H1 (cell line): ENCODE results near the gene GALNTL6. TPM values are rescaled to one million over a fixed set of nuclear protein-coding genes. Genes with fewer than 3 reads are reported as not detected.

Experiments used
- CTCF ChIA-PET: fragments of 300-600 bp; sonication (Branson Sonifier 250); formaldehyde crosslinking; loops from one replicate; lab custom pipeline; 2021; ENCODE audit not compliant: partially characterized antibody; lab: Charles Lee
- POLR2A ChIA-PET: fragments of 300-600 bp; sonication (Branson Sonifier 250); formaldehyde crosslinking; loops from one replicate; lab custom pipeline; 2021; ENCODE audit warnings: inconsistent platforms; ENCODE audit not compliant: partially characterized antibody; lab: Charles Lee
- DNase-seq, 2 experiments: peaks; one replicate each; pipeline versions ENCODE4 v3.0.0 to v3.0.0-alpha.2; 2010 to 2022; ENCODE audit warnings: low spot score in 2 of 2, low read depth in 1 of 2, mixed read lengths in 1 of 2
- FAIRE-seq: peaks from 2 replicates; lab custom pipeline; 2011; peaks lifted over from hg19 to GRCh38; lab: Jason Lieb, UNC
- H2AFZ ChIP-seq: 2 replicates; pipeline ENCODE4 v1.8.1; 2012; ENCODE audit warnings: low read length, inconsistent platforms
- H2AK5ac ChIP-seq: 2 replicates; pipeline ENCODE4 v1.6.1; 2013; ENCODE audit warnings: low read depth, low read length
- H2BK120ac ChIP-seq: replicated peaks from 2 replicates; pipeline ENCODE3; 2013; ENCODE audit warnings: low read depth, low read length, inconsistent platforms
- H2BK12ac ChIP-seq: 2 replicates; pipeline ENCODE4 v1.6.1; 2013; ENCODE audit warnings: low read depth, low read length
- H2BK15ac ChIP-seq: 2 replicates; pipeline ENCODE4 v1.6.1; 2013; ENCODE audit warnings: low read length
- H2BK20ac ChIP-seq: 2 replicates; pipeline ENCODE4 v1.6.1; 2013; ENCODE audit warnings: low read length
- H2BK5ac ChIP-seq: 2 replicates; pipeline ENCODE4 v1.6.1; 2013; ENCODE audit warnings: low read depth, low read length
- H3K14ac ChIP-seq: 2 replicates; pipeline ENCODE4 v1.6.1; 2013; ENCODE audit warnings: inconsistent platforms; ENCODE audit not compliant: insufficient read length
- H3K18ac ChIP-seq: 2 replicates; pipeline ENCODE4 v1.6.1; 2013; ENCODE audit warnings: low read length; ENCODE audit errors: extremely low read depth
- H3K23ac ChIP-seq: 2 replicates; pipeline ENCODE4 v1.6.1; 2013; ENCODE audit warnings: inconsistent platforms; ENCODE audit not compliant: insufficient read length
- H3K23me2 ChIP-seq: 2 replicates; pipeline ENCODE4 v1.6.1; 2013; ENCODE audit warnings: low read depth, low read length
- H3K27ac ChIP-seq: 2 replicates; pipeline ENCODE4 v1.6.1; 2011; ENCODE audit warnings: low read depth, low read length, inconsistent platforms
- H3K27me3 ChIP-seq, 4 experiments: replicated peaks in 1 of 4; 1 replicate in 1 of 4; 2 replicates in 3 of 4; pipeline versions ENCODE4 v1.6.1 to v1.8.1; 2011 to 2013; ENCODE audit warnings: low read length in 3 of 4, mild to moderate bottlenecking in 3 of 4, inconsistent platforms in 2 of 4, mixed read lengths in 2 of 4, moderate library complexity in 1 of 4; ENCODE audit not compliant: control insufficient read depth in 3 of 4, insufficient read depth in 3 of 4; ENCODE audit errors: extremely low read depth in 1 of 4
- H3K36me3 ChIP-seq, 4 experiments: 2 replicates each; pipeline versions ENCODE4 v1.6.1 to v1.8.1; 2011 to 2013; ENCODE audit warnings: mild to moderate bottlenecking in 4 of 4, low read length in 3 of 4, moderate library complexity in 2 of 4, control low read depth in 1 of 4, inconsistent platforms in 1 of 4; ENCODE audit not compliant: insufficient read depth in 4 of 4, control insufficient read depth in 2 of 4
- H3K4ac ChIP-seq: replicated peaks from 2 replicates; pipeline ENCODE3; 2013; ENCODE audit warnings: low read length, low read depth, mixed read lengths, inconsistent platforms; ENCODE audit not compliant: insufficient read length
- H3K4me1 ChIP-seq, 4 experiments: replicated peaks in 1 of 4; 1 replicate in 1 of 4; 2 replicates in 3 of 4; pipeline versions ENCODE4 v1.6.1 to v1.8.1; 2011 to 2013; ENCODE audit warnings: low read length in 3 of 4, inconsistent platforms in 2 of 4, mixed read lengths in 1 of 4; ENCODE audit not compliant: insufficient read depth in 4 of 4, control insufficient read depth in 3 of 4
- H3K4me2 ChIP-seq, 2 experiments: 2 replicates each; pipeline versions ENCODE4 v1.6.1 to v1.8.1; 2011 to 2013; ENCODE audit warnings: low read depth in 2 of 2, low read length in 2 of 2, control low read depth in 1 of 2, inconsistent platforms in 1 of 2, mild to moderate bottlenecking in 1 of 2; ENCODE audit not compliant: insufficient read depth in 1 of 2
- H3K4me3 ChIP-seq, 4 experiments: fragments of 200-600, 300-600 bp in 1 of 4; sonication (generic), shearing (Covaris generic), sonication (Bioruptor Twin) in 1 of 4; 2 replicates each; pipeline versions ENCODE4 v1.5.1 to v1.8.1; 2011 to 2016; ENCODE audit warnings: low read length in 4 of 4, low read depth in 3 of 4, control low read depth in 2 of 4, inconsistent platforms in 2 of 4, mild to moderate bottlenecking in 2 of 4, mixed read lengths in 1 of 4, moderate library complexity in 1 of 4; ENCODE audit not compliant: insufficient read depth in 2 of 4; ENCODE audit errors: extremely low read depth in 1 of 4
- H3K56ac ChIP-seq: replicated peaks from 2 replicates; pipeline ENCODE3; 2013; ENCODE audit warnings: low read depth, mild to moderate bottlenecking, mixed read lengths, low read length, inconsistent platforms; ENCODE audit not compliant: insufficient read length
- H3K79me1 ChIP-seq: 2 replicates; pipeline ENCODE4 v1.6.1; 2013; ENCODE audit warnings: low read depth, low read length, control low read depth
- H3K79me2 ChIP-seq, 2 experiments: 2 replicates each; pipeline versions ENCODE4 v1.6.1 to v1.8.1; 2012 to 2013; ENCODE audit warnings: low read length in 2 of 2, mild to moderate bottlenecking in 2 of 2, inconsistent platforms in 1 of 2; ENCODE audit not compliant: insufficient read depth in 2 of 2, control insufficient read depth in 1 of 2
- H3K9ac ChIP-seq, 4 experiments: replicated peaks in 1 of 4; 1 replicate in 1 of 4; 2 replicates in 3 of 4; pipeline versions ENCODE4 v1.6.1 to v1.8.1; 2011 to 2013; ENCODE audit warnings: low read depth in 3 of 4, low read length in 3 of 4, control low read depth in 2 of 4, mild to moderate bottlenecking in 2 of 4, moderate library complexity in 2 of 4, inconsistent platforms in 1 of 4; ENCODE audit errors: extremely low read depth in 1 of 4
- H3K9me3 ChIP-seq, 2 experiments: 2 replicates each; pipeline versions ENCODE4 v1.6.1 to v1.8.1; 2012 to 2013; ENCODE audit warnings: mild to moderate bottlenecking in 2 of 2, moderate library complexity in 2 of 2, control low read depth in 1 of 2, inconsistent platforms in 1 of 2, low read depth in 1 of 2, low read length in 1 of 2, mixed read lengths in 1 of 2; ENCODE audit not compliant: insufficient read depth in 2 of 2
- H4K20me1 ChIP-seq, 2 experiments: replicated peaks in 1 of 2; 2 replicates each; pipeline versions ENCODE3 to v1.8.1; 2011 to 2013; ENCODE audit warnings: inconsistent platforms in 2 of 2, low read length in 2 of 2, mild to moderate bottlenecking in 1 of 2; ENCODE audit not compliant: insufficient read depth in 2 of 2, control insufficient read depth in 1 of 2
- H4K5ac ChIP-seq: 2 replicates; pipeline ENCODE4 v1.6.1; 2013; ENCODE audit warnings: low read length, low read depth, mixed read lengths, inconsistent platforms; ENCODE audit not compliant: insufficient read length
- H4K8ac ChIP-seq: 2 replicates; pipeline ENCODE4 v1.8.0; 2013; ENCODE audit warnings: mild to moderate bottlenecking, moderate library complexity, low read length, inconsistent platforms; ENCODE audit not compliant: insufficient read depth; ENCODE audit errors: extremely low read depth
- H4K91ac ChIP-seq: replicated peaks from 2 replicates; pipeline ENCODE3; 2013; ENCODE audit warnings: low read length, mixed read lengths, inconsistent platforms; ENCODE audit not compliant: insufficient read length
- CBX5 ChIP-seq: fragments of 300-800, 300-1000 bp; sonication (generic); IDR thresholded peaks from 2 replicates; pipeline ENCODE4 v1.7.1; 2016; ENCODE audit warnings: antibody characterized with exemption, low read length, low read depth
- HDAC2 ChIP-seq, 2 experiments: fragments of 300-600 bp in 1 of 2; sonication (generic) in 1 of 2; IDR thresholded peaks; 2 replicates each; pipeline ENCODE4 v1.6.1; 2011 to 2012; ENCODE audit warnings: low read depth in 2 of 2, low read length in 2 of 2, mild to moderate bottlenecking in 2 of 2, moderate library complexity in 2 of 2, borderline replicate concordance in 1 of 2, inconsistent platforms in 1 of 2
- KDM1A ChIP-seq: fragments of 200-600, 300-600 bp; sonication (generic); IDR thresholded peaks from 2 replicates; pipeline ENCODE4 v1.7.1; 2016; ENCODE audit warnings: mild to moderate bottlenecking, low read length, borderline replicate concordance
- KDM5A ChIP-seq: fragments of 200-600 bp; IDR thresholded peaks from 2 replicates; pipeline ENCODE4 v1.7.1; 2012; ENCODE audit warnings: mild to moderate bottlenecking, low read length, inconsistent platforms, mixed read lengths
- WGBS, 2 experiments: shearing (Covaris generic) in 1 of 2; methylation state at CpG; one replicate each; pipeline versions ENCODE4 v1.1.6 to v1.1.7; 2013 to 2015; ENCODE audit warnings: low lambda C conversion rate in 2 of 2, mixed read lengths in 2 of 2, inconsistent platforms in 1 of 2, low coverage in 1 of 2, missing lambda C conversion rate in 1 of 2; ENCODE audit not compliant: insufficient replicate concordance in 2 of 2, insufficient coverage in 1 of 2, insufficient read length in 1 of 2; ENCODE audit errors: extremely low coverage in 1 of 2, missing lambda C conversion rate in 1 of 2; 5-methylcytosine and 5-hydroxymethylcytosine counted together
- polyA plus RNA-seq, 7 experiments: library from polyadenylated mRNA; depleted of rRNA in 3 of 7; stranded (reverse) in 5 of 7; unstranded in 2 of 7; fragments of >200 nt in 5 of 7; fragments of 200-250 nt in 2 of 7; gene quantifications; 1 replicate in 5 of 7; 2 replicates in 1 of 7; 4 replicates in 1 of 7; pipeline versions ENCODE4 v1.2.1 to v1.2.3, GENCODE V29; 2011 to 2013; ENCODE audit warnings: missing spikeins in 2 of 7, mixed read lengths in 2 of 7
- total RNA-seq: library from RNA; stranded (reverse); fragmentation: NEBNext Ultra II Directional; extraction: Animal tissue kit (Norgen Biotek cat#: 25700); gene quantifications from 2 replicates; pipeline ENCODE4 v1.2.1, GENCODE V29; 2021
- TF ChIP-seq, protein P1 (sequence below): IDR thresholded peaks from 2 replicates; pipeline ENCODE4 v1.6.1; 2011; ENCODE audit warnings: low read length, improper control_type of control experiment

GALNTL6 gene
- total and polyA plus RNA-seq, 2 of the 8 experiments (the other 6 are each of a cell fraction or from before 2014, with no cell fraction given), result 0.03 to 0.32 TPM

DNA sequence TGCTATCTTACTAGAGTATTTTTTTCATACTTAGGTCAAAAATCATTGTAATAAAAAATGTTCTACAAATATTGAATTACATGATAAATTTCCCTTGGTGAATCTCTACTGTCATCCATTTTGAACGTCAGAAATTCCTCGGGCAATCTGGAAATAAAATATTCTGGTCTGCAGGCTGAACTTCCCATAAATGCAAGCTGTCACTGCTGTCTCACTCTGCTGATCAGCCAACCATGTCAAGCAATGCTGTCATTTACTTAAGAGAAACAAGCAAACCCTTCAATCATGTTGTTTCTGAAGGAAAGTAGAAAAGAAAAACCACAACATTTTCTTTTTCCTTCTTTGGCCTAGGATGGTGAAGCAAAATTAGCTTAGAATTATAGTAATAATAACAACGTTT, 841.3 kb downstream of the GALNTL6 start:
- no peak overlapping the region for H4K91ac ChIP-seq
- H3K9ac ChIP-seq, result no peak overlapping the region
- H3K23me2 ChIP-seq, result no peaks in the 10 kb centered on the region
- no peak overlapping the region for H3K23ac ChIP-seq
- H2BK12ac ChIP-seq, result no peak overlapping the region
- H2AK5ac ChIP-seq, result no peak overlapping the region
- CTCF ChIA-PET, result interaction anchor here (0.6 to 1.4 kb wide), 2 partner anchors 14 to 783 kb away, joined by 3 to 5 read pairs; no protein-coding TSS in a partner anchor
- H3K79me1 ChIP-seq, result no peaks in the 10 kb centered on the region
- H4K5ac ChIP-seq, result no peak overlapping the region
- H3K4ac ChIP-seq, result no peak overlapping the region
- H3K18ac ChIP-seq, result no peak overlapping the region
- H3K36me3 ChIP-seq, result no peaks in the 10 kb centered on the region
- no peaks in the 10 kb centered on the region for H3K27me3 ChIP-seq
- H3K4me2 ChIP-seq, result no peak overlapping the region
- no peaks in the 10 kb centered on the region; a peak in 1 of 7 replicates for H3K4me1 ChIP-seq
- 88% methylated on average over 3 of the region's 3 CpGs; no CpG with 5 or more reads in 1 of the 2 experiments for WGBS, 2 experiments
- POLR2A ChIA-PET, result no interaction called here
- H2BK5ac ChIP-seq, result no peak overlapping the region
- no peak for FAIRE-seq
- no peak overlapping the region for H4K8ac ChIP-seq
- no peak overlapping the region for H2BK120ac ChIP-seq
- TF ChIP-seq CBX5 (no peak), HDAC2 (IDR thresholded peaks at IDR 0.05; ENCODE audit: borderline replicate concordance in 1 of 2, low read depth in 2 of 2, low read length in 2 of 2) (no peak), KDM5A (no peak), KDM1A (no peak)
- TF ChIP-seq, protein P1, sequence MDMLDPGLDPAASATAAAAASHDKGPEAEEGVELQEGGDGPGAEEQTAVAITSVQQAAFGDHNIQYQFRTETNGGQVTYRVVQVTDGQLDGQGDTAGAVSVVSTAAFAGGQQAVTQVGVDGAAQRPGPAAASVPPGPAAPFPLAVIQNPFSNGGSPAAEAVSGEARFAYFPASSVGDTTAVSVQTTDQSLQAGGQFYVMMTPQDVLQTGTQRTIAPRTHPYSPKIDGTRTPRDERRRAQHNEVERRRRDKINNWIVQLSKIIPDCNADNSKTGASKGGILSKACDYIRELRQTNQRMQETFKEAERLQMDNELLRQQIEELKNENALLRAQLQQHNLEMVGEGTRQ, result no peak
- no peaks in the 10 kb centered on the region for H3K79me2 ChIP-seq
- H3K14ac ChIP-seq, result no peak overlapping the region
- no peaks in the 10 kb centered on the region for H4K20me1 ChIP-seq
- H3K9me3 ChIP-seq, result no peaks in the 10 kb centered on the region
- no peak overlapping the region for H2AFZ ChIP-seq
- no peak overlapping the region for H2BK20ac ChIP-seq
- DNase-seq, result no peak
- H3K56ac ChIP-seq, result no peak overlapping the region
- H2BK15ac ChIP-seq, result no peak overlapping the region
- H3K4me3 ChIP-seq, result no peak overlapping the region
- H3K27ac ChIP-seq, result no peak overlapping the region
